LNCaP clone FGC (cell line): ENCODE data around the gene FYN.

Experiments
- DNase-seq: peaks from one replicate; pipeline ENCODE4 v3.0.0-alpha.2; 2011; ENCODE audit warnings: low read depth
- H3K4me3 ChIP-seq: 2 replicates; pipeline ENCODE4 v1.5.1; 2011; ENCODE audit warnings: mild to moderate bottlenecking, low read depth, low read length, control low read depth
- TF ChIP-seq, protein P1 (sequence below): IDR thresholded peaks from 2 replicates; pipeline ENCODE4 v1.5.1; 2012; ENCODE audit warnings: mild to moderate bottlenecking; ENCODE audit not compliant: control insufficient read depth, insufficient read depth; ENCODE audit errors: extremely low read depth

Gene FYN

DNA sequence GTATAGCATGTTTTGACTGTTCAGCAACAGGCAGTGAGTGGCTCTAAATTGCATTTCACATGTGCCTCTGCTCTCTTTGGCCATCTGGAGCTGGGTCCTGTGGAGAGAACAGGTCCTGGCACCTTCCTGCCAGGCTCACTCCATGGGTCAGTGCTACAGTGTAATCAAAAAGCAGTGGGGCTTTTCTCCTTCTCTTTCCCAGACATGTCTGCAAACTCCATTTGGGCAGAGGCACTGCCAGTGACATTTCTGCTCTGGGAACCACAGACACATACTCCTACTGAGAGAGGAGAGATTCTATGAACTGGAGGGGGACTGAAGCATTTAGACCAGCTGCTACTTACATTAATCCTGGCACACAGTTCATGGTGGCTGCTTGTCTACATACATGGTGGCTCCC is 199.3 kb downstream of the FYN start:
- no peak for DNase-seq
- TF ChIP-seq, protein P1, sequence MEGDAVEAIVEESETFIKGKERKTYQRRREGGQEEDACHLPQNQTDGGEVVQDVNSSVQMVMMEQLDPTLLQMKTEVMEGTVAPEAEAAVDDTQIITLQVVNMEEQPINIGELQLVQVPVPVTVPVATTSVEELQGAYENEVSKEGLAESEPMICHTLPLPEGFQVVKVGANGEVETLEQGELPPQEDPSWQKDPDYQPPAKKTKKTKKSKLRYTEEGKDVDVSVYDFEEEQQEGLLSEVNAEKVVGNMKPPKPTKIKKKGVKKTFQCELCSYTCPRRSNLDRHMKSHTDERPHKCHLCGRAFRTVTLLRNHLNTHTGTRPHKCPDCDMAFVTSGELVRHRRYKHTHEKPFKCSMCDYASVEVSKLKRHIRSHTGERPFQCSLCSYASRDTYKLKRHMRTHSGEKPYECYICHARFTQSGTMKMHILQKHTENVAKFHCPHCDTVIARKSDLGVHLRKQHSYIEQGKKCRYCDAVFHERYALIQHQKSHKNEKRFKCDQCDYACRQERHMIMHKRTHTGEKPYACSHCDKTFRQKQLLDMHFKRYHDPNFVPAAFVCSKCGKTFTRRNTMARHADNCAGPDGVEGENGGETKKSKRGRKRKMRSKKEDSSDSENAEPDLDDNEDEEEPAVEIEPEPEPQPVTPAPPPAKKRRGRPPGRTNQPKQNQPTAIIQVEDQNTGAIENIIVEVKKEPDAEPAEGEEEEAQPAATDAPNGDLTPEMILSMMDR, result no peak
- H3K4me3 ChIP-seq, result no peak overlapping the region

DNA sequence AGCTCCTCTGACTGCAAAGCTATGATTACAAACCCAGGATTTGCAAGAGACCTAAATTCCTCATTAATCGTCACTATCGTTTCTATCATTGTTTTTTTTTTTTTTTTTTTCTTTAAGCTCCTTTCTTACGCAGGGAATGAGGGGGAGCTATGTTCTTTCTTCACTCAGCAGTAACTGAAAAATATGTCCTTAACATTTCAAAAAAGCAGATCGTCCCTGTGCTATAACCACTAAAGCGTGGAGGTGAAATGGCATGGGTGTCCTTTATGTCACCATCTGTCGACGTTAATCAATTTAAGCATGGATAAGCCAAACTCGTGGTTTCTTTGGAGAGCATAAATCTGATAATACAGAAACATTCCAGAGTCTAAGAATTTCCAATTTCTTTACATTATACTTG is 199.7 kb downstream of the FYN start:
- DNase-seq, result no peak
- H3K4me3 ChIP-seq, result no peak overlapping the region
- TF ChIP-seq, protein P1, result no peak

DNA sequence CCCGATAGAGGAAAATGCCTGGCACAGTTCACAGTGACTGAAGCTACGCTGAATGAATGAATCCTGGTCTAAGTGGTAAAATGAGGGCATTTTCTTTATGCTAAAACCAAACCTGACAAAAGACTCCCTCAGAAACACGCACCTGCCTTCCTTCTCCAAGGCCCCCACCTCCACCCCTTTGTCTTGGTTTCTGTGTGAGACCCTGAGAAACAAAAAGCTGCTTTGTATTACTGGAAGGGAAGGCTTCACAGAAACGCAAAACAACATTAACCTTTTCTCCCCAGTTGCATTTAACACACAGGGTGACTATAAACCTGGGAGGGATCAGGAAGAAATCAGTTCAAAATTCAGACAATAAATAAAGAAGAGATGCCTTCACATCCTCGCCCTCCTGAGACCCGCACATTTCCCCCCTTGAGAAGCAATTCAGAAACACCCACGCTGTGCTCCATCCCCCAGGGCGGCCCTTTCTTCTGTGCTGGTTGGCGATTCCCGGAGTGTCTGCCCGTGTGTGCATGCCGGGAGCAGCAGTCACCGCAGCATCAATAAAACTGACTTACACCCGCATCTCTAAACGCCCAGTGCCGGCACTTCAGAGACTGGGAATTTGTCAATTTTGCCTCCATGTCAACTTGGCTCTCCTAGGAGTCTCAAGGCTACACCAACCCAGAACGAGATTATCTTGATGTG is 200.3 kb downstream of the FYN start:
- H3K4me3 ChIP-seq, result no peak overlapping the region
- TF ChIP-seq, protein P1, result no peak
- no peak for DNase-seq

GRCh38 chr6:111669326-111669725 is 203.9 kb downstream of the FYN start:
- TF ChIP-seq, protein P1, result no peak
- no peak overlapping the region for H3K4me3 ChIP-seq
- no peak for DNase-seq

GRCh38 chr6:111668410-111668809 is 204.8 kb downstream of the FYN start:
- H3K4me3 ChIP-seq, result no peak overlapping the region
- TF ChIP-seq, protein P1, result no peak
- no peak for DNase-seq

DNA sequence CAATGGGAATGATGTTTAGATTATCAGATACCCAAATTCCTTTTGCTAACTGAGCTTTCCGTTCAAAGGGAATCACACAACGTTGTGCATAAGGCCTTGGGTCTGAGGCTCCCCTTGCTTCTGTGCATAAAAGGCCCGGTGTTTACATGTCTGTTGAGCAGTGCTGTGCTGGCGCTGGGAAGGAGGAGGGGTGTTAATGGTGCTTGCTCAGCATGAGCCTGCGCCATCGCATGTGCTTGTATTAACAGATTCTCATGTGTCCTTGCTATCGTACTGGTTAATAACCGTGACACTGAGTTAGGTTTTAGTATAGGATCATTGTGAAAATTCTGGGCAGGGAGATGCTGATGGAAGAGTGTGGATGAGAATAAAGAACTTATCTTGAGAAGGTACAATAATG is 205.3 kb downstream of the FYN start:
- H3K4me3 ChIP-seq, result no peak overlapping the region
- no peak for DNase-seq
- TF ChIP-seq, protein P1, result no peak

DNA sequence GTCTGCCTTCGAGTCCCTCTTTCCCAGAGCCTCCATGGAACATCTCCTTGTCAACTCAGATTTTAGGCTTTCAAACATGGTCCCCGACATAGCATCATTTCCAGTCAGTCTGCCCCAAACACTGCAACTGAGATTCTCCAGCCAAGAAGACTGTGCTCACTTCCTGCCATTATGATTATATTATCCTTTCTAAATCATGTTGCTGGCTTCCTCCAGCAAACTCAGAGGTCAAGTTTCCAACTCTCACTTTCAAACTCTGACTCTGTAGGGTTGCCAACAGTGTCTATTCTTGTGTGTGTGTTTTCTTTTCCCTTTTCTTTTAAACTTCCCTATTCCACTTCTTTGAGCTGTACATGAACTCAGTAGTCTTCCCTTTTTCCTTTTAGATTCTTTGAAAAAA is 206.4 kb downstream of the FYN start:
- DNase-seq, result no peak
- H3K4me3 ChIP-seq, result no peak overlapping the region
- TF ChIP-seq, protein P1, result no peak
